GM18507 (cell line): ENCODE results near the gene ZSWIM7.
A peak's percentile ranks its signal among the peaks of the same experiment; 100 is the strongest.
"Not testable (repeated sequence)": the region's sequence is repeated elsewhere in the genome, so short reads cannot be mapped to it uniquely, and the experiment has no call there.

Experiments
- DNase-seq: peaks from one replicate; pipeline ENCODE4 v3.0.0; 2011; ENCODE audit warnings: low read depth; ENCODE audit not compliant: insufficient read length; ENCODE audit errors: extremely low spot score
- FAIRE-seq: peaks from 2 replicates; lab custom pipeline; 2011; peaks lifted over from hg19 to GRCh38; lab: Jason Lieb, UNC

Gene ZSWIM7

DNA sequence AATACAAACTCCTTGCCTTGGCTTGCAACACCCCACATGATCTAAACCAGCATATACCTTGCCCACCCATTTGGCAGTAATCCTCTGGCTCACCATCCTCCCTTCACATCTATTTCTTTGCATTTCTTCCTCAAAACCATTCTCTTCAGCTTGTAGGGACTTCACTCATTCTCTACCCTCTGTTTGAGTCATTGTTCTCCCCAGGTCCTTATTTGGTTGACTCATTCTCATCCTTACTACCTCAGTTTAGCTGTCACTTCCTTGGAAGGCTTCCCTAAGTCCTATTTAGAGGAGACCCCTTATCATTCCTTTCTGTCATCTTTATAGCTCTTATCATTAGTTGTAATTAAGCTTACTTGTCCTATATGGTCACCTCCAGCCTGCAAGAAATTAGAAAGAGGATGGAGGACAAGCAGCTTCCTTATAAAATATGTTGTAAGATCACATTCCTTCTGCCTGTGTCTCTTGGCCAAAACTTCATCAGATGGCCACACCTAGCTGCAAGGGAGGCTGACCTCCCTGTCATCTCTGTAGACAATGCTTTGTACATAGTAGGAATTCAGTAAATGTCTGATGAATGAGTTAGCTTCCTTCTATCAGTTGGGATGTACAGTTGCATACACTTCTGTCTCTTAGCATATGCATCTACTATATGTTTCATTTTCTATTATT, 1.9 kb upstream of the ZSWIM7 start:
- DNase-seq (no peak), FAIRE-seq (no peak)

DNA sequence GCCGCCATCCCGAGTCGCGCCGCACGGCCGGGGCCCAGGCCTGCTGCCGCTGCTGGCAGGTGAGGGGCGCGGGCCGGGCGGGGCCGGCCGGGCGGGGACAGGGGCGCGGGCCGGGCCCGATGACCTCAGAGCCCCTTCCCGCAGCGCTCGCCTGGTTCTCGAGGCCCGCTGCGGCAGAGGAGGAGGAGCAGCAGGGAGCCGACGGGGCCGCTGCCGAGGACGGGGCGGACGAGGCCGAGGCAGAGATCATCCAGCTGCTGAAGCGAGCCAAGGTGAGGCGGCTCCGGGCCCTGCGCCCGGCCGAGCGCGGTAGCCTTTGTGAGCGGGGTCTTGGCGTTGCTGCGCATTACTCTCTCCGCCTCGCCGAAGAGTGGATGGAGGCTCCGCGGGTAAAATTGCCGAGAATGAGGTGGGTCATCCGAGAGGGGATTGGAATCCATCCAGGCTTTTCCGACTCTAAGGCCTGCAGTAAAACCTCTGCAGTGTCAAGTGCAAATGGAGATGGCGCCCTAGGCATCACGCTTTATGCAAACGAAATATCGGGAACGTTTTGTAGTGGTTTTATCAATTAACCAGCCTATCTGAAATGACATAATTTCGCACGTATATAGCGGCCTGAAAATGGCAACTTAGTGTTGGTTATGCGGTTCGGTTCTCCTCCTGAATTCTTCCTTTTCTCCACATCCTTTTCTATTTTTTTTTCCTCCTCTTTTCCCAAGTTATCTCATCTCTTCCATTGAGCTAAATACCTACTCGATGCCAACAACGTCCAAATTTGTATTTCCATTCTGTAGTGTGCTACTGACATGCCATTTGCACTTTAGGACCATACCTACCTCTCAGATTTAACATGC, 697 bp upstream of the ZSWIM7 start:
- DNase-seq (no peak), FAIRE-seq (no peak)

DNA sequence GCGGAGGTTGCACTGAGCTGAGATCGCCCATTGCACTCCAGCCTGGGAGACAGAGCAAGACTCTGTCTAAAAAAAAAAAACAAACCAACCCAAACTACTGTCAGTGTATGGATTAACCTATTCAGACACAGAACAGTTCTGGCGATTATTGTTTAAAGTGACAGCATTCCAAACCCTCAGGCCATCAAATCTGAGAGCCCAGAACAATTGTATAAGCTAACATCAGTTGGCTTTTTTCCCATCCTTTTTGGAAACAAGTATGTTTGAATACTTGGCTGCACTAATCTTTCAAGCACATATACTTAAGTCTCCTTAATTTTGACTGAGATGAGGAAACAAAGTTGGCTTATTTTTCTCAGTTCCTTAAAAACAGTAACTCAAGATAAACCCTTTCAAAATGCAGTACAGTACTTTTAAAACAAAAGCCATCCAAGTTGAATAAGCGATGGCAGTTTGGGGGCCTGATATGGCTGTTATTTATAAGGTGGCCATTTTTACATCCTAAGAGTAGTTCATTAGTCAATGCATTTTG, 1.4 kb downstream of the ZSWIM7 start:
- FAIRE-seq (no peak), DNase-seq (no peak)

DNA sequence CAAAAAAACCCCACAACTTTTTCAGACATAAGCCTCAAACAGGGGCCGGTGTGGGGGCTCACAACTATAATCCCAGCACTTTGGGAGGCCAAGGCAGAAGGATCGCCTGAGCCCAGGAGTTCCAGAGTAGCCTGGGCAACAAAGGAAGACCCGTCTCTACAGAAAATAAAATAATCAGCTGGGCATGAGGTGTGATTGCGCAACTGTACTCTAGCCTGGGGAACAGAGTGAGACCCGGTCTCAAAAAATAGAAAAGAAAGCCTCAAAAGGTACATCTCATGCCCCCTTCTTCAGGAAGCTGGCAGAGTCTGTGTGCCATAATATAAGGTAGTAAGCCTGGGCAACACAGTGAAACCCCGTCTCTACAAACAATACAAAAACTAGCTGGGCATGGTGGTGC, 3.2 kb downstream of the ZSWIM7 start:
- DNase-seq (no peak), FAIRE-seq (no peak)

DNA sequence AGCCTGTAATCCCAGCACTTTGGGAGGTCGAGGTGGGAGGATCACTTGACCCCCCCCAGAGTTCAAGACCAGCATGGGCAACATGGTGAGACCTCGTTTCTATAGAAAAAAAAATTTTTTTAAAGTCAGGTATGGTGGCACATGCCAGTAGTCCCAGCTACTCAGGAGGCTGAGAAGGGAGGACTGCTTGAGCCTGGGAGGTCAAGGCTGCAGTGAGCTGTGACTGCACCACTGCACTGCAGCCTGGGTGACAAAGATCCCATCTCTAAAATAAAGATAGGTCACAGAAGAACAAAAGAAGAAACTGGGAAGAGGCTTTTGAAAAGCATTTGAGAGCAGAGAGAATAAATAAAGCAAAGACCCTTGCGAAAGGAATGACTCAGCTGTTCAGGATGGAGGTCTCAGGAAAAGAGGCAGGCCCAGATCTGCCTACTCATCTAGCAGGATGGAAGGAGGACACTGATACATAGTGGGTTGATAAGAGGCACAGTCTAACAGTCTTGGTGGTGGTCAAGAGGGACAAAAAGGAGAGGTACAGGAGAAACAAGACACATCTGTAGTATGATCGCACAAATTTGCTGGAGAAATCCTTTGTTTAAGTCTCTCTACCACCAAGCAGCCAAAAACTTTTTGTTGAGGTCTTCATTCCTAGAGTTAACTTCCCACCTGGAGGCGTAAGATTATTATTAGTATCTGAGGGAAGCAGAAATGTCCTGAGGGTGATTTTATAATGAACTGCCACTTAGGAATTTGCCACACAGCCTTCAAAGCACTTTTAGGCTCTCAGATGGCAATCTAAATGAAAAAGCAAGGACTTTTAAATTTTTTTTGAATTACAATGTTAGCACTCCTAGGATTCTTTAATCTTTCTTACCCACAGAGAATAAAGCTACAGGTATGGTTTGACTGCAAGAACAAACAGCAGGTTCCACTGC, 17.6 kb downstream of the ZSWIM7 start:
- DNase-seq: no peak
- FAIRE-seq: no peak

DNA sequence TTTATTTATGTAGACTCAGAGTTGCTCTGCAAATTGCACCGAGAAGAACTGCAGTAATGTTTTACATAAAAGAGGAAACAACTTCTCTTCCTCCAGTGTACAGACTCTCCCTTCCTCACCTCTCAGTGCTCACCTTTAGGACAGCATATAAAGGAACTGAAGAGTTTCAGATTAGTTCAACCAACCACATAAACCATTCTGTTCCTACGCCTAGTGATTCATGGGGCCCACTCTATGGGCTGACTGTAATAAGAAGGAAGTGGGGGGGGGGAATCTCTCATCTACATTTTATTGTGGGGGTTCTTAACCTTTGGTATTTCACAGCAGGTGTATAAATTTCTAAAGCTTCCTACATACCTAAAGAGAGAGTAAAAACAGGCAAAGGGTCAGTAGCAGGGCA, 18.3 kb downstream of the ZSWIM7 start:
- peak; percentile 71 for FAIRE-seq
- no peak for DNase-seq

DNA sequence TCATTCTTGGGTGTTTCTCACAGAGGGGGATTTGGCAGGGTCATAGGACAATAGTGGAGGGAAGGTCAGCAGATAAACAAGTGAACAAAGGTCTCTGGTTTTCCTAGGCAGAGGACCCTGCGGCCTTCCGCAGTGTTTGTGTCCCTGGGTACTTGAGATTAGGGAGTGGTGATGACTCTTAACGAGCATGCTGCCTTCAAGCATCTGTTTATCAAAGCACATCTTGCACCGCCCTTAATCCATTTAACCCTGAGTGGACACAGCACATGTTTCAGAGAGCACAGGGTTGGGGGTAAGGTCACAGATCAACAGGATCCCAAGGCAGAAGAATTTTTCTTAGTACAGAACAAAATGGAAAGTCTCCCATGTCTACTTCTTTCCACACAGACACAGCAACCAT, 20.5 kb downstream of the ZSWIM7 start:
- not testable (repeated sequence) for DNase-seq, FAIRE-seq

DNA sequence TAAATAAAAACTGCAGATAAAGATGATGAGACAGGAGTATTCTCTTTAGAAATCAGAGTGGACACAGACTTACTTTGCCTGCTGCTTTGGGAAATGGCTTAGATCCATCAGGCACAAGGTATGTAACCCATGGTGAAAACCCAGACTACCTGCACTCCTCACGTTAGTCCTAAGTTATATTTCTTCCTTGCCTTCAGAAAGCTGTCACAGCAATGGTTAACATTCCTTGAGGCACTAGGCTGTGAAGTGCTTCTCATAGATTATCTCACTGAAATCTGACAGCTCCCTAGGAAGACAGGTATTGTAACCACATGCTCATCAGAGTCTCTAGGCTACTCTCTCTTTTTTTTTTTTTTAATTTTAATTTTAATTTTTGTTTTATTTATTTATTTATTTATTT, 20.9 kb downstream of the ZSWIM7 start:
- DNase-seq (no peak), FAIRE-seq (no peak)

DNA sequence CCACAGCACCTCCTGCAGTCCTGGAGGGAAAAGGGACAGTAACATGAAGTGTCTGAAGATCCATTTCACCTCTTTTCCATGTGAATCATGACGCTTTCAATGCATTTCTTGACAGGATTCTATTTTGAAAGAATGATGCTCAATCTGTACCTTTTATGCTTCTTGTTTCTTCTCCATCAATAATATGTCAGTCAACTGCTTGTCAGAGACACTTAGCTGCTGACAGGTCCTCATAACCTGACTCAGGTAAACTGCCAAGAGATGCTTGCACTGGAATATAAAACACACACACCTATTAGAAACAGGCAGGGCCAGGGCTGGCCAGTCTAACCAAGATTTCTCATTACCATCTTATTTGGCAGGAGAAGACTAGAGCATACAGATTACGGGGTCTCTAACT, 21.6 kb downstream of the ZSWIM7 start:
- FAIRE-seq: no peak
- no peak for DNase-seq

DNA sequence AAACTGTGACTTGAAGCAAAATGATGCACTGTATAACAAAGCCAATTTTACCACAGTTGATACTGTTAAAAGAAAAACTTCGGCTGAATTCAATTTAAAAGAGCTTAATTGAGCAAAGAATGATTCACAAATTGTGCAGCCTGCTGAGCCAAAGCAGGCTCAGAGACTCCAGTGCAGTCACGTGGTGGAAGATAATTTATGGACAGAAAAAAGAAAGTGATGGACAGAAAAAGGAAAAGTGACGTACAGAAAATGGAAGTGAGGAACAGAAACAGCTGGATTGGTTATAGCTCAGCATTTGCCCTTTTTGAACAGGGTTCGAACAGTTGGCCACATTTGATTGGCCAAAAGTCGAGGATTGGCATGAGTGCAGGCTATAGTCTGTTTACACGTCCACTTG, 25.7 kb downstream of the ZSWIM7 start:
- DNase-seq (no peak), FAIRE-seq (no peak)

DNA sequence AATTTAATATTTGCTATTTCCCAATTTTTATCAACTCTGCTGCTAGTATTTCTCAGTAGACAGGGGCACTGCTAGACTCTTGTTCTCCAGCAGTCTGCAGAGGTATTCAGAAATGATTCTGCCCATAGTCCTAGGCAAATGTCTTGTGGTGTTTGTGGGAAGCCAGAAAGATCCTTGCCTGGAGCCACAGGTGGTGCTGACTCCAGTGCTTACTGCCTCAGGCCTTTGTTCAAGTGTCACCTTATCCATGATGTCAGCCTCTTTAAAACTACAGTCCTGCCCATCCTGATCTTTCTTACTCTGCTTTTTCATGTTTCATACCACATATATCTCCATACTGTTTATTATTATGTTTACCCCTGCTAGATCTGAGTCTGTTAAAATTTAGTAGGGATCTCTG, 26.5 kb downstream of the ZSWIM7 start:
- no peak for FAIRE-seq
- DNase-seq: no peak

DNA sequence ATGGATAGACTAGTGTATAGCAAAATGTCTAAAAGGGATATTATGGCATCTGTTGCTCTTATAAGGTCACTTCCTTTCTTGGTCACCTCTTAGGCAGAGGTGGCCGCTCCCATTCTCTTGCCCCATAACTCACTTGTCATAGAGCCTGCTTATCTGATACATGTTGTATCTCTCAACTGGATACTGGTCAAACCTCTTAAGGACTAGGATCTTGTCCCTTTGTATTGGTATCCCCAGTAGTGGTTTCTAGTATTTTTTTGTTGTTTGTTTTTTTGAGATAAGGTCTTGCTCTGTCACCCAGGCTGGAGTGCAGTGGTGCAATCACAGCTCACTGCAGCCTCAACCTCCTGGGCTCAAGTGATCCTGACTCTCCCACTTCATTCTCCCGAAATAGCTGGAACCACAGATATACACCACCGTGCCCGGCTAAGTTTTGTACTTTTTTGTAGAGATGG, 27.0 kb downstream of the ZSWIM7 start:
- no peak for FAIRE-seq
- DNase-seq: no peak

DNA sequence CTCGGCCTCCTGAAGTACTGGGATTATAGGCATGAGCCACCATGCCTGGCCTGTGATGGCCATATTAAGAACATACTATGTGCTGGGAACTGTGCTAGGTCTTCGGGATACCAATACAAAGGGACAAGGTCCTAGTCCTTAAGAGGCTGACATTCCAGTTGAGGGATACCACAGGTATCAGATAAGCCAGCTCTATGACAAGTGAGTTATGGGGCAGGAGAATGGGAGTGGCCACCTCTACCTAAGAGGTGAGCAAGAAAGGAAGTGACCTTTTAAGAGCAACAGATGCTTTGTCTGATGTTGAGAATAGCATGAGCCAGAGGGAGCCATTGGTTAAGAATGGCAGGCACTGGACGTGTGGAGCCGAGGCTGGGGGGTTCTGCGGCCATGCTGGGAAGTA, 27.6 kb downstream of the ZSWIM7 start:
- DNase-seq: no peak
- no peak for FAIRE-seq

DNA sequence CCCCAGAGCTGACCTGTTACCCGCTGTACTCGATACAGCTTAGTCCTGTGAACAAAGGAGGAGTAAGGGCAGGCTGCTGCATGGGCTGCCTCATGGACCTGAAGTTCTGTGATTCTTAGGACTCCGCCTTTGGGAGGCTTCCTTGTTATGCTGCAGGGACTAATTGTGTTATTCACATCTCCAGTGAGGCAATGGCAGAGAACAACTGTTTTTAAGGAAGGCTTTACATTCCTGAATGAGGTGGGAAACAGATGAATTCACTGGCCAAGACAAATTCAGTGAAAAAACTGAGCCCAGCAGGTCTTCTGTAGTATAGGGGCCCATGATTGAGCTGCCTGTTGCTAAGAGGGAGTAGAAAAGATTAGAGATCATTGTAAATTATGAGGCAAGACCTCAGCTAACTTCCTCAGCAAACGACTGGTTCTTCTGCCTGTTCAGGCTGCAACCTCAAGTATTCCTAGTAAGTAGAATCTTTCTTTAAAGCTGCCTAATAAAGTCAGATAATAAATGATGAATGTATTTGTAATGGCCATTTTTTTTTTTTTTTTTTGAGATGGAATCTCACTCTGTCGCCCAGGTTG, 28.3 kb downstream of the ZSWIM7 start:
- FAIRE-seq (no peak), DNase-seq (no peak)

DNA sequence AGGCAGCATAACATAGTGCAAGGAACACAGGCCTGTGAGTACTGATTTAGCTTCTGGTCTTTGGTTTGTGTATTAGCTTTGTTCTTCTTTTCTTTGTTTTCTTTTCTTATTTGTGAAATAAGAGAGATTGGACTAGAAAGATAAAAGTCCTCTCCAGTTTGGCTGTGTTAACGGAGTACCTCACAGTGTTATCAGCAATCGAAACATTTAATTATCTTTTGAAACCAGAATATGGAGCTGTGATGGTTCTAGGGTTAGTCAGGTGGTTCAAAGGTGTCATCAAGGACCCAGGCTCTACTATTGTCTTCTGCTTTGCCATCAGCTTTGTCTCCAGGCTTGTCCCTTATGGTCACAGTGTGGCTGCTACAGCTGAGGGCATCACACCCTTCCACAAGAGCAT, 29.0 kb downstream of the ZSWIM7 start:
- no peak for FAIRE-seq
- no peak for DNase-seq

DNA sequence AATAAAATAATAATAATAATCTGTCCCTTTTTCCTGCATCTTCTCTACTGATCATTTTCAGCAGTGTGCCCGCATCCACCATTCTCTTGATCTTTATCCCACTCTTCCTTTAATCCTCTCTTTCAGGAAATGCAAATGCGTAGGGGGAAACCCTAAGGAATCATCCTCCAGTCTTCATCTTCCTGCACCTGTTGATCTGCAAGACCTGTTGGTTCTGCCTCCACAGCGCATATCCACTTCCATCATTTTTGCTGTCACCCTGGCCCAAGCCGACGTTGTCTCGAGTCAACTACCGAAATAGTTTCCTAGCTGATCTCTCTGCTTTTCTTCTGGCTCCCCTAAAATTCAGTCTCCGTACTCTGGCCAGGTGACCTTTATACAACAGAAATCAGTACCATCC, 30.0 kb downstream of the ZSWIM7 start:
- no peak for FAIRE-seq
- DNase-seq: no peak

DNA sequence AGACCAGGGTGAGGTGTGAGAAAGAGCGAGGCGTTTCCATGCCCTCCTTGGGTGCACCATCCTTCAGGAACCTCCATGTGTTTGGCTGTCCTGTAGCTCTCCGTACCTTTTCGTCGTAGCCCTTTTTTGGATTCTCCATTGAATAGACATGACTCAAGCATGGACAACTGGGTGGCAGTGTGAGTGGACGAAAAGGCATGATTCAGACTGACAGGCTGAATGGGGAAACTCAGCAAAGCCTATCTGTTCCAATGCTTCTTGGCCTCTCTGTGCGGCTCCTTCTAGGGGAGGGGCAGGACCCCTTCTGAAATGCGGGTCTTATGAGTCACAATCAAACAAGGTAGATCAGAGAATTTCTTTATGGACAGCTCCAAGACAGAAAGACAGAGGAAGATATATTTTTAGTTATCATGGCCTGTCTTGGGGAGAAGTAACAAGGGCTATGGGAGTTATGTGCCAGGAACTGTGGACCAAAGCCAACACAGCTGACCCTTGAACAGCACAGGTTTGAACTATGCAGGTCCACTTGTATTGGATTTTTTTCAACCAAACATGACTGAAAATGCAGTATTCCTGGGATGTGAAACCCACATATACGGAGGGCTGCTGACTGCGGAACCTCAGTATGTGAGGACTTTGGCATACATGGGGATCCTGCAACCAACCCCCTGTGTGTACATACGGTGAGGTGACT, 31.7 kb downstream of the ZSWIM7 start:
- no peak for FAIRE-seq

DNA sequence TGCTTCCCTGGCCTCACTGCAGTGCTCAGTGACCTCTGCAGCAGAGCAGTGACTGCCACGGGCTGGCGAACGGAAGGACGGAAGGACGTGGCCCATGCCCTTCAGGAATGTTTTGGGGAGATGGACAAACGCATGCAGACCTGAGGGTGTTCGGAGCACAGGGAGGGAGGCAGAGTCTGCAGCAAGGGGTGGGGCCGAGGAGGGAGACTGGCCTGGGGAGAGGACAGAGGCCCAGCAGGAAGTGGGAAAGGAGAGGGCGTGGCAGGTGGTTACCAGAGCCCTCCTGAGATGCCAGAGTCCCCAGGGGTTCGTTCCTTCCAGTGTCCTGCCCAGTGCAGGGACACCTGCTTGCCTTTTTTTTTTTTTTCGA, 32.6 kb downstream of the ZSWIM7 start:
- FAIRE-seq (no peak), DNase-seq (no peak)

More for the DNA sequence above, 31.7 kb downstream of the ZSWIM7 start:
- no peak for DNase-seq
